HG03025 (cell line): ENCODE measurements around the gene FAM241B.

Source experiments
- ATAC-seq: cut with Tn5 transposase; IDR thresholded peaks from one replicate; pipeline ENCODE4 v1.9.1; 2021; ENCODE audit warnings: mild to moderate bottlenecking, moderate library complexity; ENCODE audit not compliant: unreplicated experiment, low FRiP score

Gene FAM241B

GRCh38 chr10:69647126-69647525, 17.1 kb downstream of the FAM241B start:
- ATAC-seq = no peak

- ATAC-seq = no peak
Measured at GRCh38 chr10:69647819-69648218, 17.8 kb downstream of the FAM241B start.

GRCh38 chr10:69648461-69648860, 18.4 kb downstream of the FAM241B start:
- no peak for ATAC-seq

- no peak for ATAC-seq
Measured at GRCh38 chr10:69649786-69650550, 19.9 kb downstream of the FAM241B start.

- ATAC-seq = no peak
Measured at GRCh38 chr10:69650589-69651261, 20.7 kb downstream of the FAM241B start.

GRCh38 chr10:69651362-69651761, 21.3 kb downstream of the FAM241B start:
- no peak for ATAC-seq

GRCh38 chr10:69652111-69652856, 22.2 kb downstream of the FAM241B start:
- no peak for ATAC-seq

- ATAC-seq = no peak
Measured at GRCh38 chr10:69652857-69653199, 22.8 kb downstream of the FAM241B start.

GRCh38 chr10:69653561-69653960, 23.5 kb downstream of the FAM241B start:
- ATAC-seq = no peak

- ATAC-seq = no peak
Measured at GRCh38 chr10:69655124-69655867, 25.2 kb downstream of the FAM241B start.

GRCh38 chr10:69655868-69656555, 26.0 kb downstream of the FAM241B start:
- ATAC-seq = no peak

GRCh38 chr10:69656742-69657269, 26.8 kb downstream of the FAM241B start:
- ATAC-seq = no peak

GRCh38 chr10:69657430-69657829, 27.4 kb downstream of the FAM241B start:
- ATAC-seq = no peak

GRCh38 chr10:69657866-69658265, 27.8 kb downstream of the FAM241B start:
- ATAC-seq = no peak

GRCh38 chr10:69659241-69660038, 29.4 kb downstream of the FAM241B start:
- ATAC-seq = no peak

- ATAC-seq = no peak
Measured at GRCh38 chr10:69660296-69660695, 30.2 kb downstream of the FAM241B start.

GRCh38 chr10:69661414-69662172, 31.5 kb downstream of the FAM241B start:
- no peak for ATAC-seq

GRCh38 chr10:69662173-69662877, 32.3 kb downstream of the FAM241B start:
- no peak for ATAC-seq
